ENCODE data around the gene CFAP65.

The CFAP65 gene

DNA sequence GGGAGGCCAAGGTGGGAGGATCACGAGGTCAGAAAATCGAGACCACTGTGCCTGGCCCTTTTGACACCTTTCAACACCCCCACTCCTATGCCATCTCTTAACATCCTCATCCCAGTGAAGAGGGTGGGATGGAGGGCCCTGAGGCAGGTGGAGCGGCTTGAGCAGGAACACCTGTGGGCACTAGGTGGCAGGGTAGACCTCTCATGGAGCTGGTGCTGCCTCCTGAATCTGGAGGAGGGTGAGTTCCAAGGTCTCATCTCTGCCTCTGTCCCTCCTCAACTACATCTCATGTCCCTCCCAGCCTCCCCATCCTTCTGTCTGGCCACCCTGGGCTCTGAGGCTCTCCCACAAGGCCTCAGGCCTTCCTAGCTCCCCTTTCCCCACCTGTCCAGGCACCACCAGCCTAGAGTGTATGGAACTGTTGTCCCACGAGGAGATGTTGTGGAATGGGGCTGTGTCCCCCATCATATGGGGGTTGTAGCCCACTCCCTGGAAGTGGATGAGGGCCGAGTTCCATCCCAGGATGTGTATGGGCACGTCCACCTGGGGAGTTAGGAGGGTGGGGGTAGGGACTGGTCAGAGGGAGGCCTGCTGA, 31.1 kb downstream of the CFAP65 start:
- DNase-seq: no peak

DNA sequence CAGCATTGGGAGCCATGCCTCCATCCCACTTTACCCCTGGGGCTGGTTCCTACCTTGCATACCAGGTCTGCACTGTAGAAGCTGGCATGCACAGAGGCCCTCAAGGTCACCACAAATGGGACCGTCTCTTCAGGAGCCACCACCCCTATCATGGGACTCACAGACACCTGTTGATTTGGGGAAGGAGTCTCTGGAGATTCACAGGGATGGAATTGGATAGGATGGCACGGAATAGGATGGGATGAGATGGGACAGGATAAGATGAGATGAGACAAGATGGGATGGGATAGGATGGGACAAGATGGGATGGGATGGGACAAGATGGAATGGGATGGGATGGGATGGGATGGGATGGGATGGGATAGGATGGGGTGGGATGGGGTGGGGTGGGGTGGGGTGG, 32.0 kb downstream of the CFAP65 start:
- DNase-seq: no peak

DNA sequence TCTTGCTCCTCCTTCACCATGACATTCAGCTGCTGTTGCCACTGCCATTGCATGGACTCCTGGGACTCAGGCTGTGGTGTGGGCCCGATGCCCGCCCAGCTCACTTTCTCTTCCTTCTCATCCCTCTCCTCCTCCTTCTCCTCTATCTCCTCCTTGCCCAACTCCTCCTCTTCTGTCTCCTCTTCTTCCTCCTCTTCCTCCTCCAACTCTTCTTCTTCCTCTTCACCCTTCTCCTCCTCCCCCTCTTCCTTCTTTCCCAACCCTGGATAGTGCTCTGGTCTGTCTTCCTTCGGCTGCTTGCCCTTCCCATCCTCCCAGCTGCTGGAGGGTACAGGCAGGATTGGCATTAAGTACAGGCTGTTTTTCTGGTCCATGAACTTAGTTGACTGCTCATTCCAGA, 37.3 kb downstream of the CFAP65 start:
- DNase-seq: no peak

DNA sequence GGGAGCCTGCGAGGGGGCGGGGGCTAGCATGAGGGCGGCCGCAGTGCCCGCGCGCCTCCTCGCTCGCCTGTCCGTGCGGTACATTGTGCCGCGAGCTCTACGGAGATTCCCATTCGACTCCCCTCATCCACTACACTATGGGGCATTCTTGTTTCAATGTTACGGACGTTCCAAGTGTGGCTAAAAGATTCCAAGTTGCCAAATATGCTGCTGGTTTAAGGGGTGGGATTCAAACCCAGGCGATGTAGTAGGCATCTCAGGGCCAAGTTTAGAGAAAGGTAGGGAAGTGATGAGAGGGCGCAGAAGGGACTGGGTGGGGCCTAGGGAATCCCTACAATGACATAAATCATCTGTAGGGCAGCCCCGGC, 38.1 kb downstream of the CFAP65 start:
- no peak for DNase-seq

DNA sequence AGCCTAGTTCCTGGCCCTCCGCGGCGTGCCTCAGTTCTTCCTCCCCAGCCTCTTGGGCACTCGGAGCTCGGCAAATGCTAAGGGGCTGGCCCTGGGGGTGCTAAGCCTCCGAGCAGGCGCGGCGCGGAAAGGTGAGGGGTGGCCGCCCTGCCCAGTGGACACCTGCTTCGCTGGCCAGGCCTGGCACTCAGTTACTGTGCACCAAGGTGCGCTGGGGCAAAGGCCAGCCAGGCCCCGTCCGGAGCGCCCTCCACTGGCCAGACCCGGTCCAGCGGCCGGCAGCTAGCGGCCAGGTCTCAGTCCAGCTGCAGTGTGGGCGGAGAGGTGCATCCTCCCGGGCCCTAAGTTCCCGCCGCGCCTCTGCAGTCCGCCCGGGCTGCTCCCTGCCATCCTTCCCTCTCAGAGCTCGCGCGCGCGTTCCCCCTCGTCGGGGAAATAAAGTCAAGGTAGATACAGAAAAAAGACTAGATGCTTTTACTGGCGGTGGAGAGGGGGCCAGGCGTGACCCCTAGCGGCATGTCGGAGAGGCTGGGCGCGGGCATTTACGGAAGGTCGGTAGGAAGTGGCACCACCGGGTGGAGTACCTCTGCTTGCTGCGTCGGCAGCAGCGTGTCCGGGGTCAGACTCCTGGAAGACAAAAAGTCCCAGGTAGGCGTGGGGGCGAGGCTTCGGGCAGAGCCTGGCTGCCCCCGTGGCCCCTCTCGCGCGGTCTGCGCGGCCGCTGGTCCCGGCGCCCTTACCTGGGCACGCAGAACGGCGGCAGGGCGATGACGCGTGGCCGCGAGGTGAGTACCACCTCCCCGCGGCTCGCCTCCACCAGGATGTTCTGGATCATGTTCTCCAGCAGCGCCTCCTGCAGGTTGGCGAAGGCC, 38.7 kb downstream of the CFAP65 start:
- no peak for DNase-seq

DNA sequence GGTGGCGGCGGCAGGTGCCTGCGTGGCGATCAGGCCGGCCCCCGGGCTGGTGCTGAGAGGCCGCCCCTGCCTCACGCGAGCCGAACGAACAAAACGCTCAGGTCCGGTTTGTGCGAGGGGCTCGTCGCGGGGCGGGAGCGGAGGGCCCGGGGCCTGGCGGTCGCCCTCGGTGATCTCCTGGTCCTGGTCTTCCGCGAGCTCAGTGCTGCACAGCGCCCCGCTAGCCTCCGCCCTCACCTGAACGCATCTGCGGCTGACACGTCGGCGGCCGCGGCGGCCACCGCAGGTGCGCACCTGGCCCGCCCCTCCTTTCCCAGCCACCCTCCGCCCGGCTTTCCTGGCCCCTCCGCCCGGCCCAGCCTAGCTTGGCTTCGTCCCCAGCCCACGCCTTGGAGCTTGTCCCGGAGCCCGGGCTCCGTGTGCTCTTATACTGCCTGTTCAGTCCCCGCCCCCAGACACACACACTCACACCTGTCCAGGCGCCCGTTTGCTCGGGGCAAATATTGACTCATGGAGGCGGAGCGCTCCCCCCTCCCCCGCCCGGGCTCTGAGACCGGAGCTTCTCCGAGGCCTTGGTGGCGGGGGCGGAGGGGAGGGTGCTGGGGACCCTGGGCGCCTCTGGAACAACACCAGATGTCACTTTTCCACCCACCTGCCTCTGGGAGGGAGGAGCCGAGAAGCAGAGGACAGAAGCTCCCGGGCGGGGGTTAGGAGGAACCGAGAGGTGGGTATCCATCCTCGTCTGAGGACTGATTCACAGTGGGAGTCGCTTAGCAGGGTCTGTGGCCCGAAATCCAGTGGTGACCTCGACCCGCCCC, 39.5 kb downstream of the CFAP65 start:
- DNase-seq: no peak

DNA sequence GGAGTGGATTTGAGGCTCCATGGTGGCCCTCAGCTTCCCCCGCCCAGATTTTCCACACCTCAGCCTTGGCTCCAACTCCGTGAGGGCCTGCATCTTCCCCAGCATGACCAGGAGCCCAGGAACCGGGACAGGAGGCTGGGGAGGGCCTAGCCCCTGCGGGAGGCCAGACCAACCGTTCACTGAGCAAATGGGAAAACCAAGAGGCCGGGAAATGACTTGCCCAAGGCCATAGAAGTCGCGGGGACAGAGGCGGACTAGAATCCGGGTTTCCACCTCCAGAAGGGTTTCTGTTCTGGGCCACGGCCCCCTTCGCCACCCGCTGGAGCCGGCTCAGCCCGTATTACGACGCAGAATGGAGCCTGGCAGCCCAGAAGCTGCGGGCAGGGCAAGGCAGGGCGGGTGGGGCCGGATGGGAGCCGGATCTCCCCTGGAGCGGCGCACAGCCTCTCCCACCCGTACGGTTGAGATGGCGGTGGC, 40.2 kb downstream of the CFAP65 start:
- no peak for DNase-seq

DNA sequence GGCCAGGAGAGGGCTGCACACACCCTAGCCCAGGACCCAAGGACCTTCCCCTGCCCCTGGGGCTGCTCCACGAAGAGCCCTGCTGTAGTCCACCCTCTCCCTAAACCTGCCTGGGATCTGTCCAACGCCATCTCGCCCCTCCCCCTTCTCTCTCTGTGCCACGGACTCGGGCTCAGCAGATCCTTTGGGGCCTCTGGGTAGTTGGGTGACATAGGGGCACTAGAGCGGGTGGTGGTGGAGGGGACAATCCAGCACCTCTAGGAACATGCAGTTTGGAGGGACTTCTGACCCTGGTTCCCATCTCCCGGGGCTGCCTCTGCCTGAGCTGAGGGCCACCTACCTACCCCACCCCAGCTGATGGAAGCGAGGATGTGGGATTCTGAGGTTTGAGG, 40.8 kb downstream of the CFAP65 start:
- no peak for DNase-seq

DNA sequence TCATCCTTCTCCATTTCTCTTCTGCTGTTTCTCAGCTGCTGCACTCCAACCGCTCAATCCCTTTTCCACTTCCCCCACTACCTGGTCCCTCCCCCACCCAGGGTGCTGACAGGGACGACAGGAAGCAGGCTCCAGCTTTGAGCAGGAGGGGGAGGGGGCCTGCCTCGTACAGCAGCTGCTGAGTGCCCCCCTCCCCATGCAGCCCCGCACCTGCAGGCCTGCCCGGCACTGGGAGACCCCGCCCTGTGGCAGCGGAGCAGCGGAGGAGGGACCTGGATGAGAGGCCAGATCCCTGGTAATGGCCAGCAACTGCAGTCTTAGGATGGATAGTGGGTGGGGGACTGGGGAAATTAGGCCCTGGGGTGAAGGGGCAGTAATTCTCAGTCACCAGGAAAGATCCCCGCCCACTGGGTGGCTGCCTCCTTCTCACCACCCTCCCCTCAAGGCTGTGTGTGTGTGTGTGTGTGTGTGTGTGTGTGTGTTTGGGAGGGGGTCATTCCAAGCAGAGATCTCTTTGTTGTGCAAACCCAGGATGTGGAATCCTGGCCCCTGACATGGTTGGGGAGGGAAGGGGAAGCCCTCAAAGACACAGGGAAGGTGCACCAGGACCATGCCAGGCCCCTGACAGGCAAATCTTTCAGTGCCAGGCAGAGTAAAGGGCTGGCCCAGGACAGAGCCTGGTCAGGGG, 41.3 kb downstream of the CFAP65 start:
- DNase-seq: no peak

DNA sequence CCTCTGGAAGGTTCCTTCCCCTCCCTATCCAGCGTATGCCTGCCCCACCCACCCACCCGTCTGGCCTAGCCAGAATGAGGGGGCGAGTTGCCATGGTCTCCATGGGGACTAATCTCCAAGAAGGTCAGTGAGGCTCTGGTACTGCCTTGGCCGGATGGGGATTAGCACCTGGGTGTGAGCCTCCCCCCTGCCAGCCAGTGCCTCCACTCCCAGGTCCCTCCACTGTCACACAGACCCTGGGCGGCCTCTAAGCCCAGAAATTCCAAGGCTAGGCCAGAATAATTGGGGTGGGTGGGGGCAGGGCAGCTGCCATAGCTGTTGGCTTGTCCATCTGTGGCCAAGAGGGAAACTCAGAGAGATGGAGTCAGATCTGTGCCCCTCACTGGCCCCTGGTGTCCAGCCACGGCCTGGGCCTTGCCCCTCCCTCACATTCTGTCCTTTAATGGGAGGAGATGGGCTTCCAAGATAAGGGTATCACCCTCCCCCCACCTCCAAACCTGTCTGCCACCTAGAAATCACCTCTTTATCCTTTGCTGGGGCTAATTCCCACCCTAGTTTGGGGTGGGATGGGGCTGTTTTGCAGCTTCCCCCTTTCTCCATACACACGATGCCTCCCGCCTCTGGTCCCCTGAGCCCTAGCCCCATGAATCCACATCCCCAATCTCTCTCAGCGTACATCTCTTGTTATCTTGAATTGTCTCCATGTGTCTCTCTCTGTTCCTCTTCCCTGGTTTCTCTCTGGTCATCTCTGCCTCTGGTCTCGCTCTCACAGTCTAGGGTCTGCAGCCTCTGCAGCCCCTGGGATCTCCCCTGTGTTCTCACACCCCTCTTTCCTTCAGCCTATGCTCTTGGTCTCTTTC, 42.1 kb downstream of the CFAP65 start:
- DNase-seq: no peak

DNA sequence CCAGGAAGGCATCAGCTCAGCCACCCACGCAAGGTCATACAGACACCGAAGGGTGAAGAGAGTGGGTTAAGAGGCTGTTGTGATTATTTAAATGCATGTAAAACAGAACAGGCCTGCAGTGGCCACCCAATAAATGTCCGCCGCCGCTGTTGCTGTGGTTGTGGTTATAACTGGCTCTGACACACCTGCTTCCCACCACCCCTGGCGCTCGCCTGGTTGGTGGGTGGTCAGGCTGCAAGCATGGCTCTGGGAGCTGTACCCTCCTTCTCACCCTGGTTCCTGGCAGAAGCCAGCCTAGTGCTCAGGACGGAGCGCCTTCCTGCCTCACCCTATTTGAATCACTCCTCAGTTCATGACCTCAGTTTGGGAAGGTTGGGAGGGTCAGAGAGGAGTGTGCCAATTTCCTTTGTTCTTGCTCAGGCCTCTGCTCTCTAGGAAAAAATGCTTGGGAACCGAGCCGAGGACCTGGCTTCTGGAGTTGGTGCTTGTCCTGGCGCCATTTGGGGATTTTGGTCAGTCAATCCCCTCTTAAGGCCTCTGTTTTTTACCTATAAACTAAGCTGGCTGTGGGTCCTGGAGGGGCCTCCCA, 42.8 kb downstream of the CFAP65 start:
- DNase-seq: no peak

DNA sequence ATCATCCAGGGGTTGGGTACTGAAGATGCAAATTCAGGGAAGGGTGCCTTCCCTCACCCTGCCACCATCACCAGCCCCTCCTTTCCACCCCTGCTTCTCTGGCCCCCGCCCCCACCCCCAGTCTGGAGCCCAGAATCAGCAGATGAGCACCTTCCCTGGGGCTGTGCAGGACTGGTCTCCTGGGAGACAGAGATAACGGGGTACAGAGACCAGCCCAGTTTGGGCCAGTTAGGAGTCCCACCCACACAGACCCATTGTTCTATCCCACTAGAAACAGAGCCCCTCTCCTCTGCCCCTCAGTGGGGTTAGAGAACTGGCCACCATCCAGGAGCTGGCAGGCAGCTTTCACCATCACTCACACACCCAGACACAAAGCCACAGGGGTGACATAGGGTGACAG, 43.6 kb downstream of the CFAP65 start:
- no peak for DNase-seq

DNA sequence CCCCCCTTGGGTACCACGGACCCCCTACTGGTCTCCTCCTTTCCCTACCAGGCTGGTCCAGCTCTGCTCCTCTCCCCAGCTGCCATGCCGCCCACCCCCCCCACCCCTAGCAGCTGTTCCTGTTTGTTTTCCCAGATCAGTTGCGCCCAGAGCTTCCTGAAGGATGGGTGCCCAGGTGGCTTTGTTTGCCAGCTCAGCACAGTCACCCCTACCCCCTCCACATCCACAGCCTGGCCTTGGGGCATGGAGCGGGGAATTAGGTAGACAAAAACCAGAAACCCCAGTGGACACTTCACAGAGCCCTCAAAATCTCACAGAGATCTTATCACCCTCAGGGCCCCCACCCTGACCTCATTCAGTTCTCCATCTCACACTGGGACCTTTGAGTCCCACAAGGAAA, 44.4 kb downstream of the CFAP65 start:
- no peak for DNase-seq

DNA sequence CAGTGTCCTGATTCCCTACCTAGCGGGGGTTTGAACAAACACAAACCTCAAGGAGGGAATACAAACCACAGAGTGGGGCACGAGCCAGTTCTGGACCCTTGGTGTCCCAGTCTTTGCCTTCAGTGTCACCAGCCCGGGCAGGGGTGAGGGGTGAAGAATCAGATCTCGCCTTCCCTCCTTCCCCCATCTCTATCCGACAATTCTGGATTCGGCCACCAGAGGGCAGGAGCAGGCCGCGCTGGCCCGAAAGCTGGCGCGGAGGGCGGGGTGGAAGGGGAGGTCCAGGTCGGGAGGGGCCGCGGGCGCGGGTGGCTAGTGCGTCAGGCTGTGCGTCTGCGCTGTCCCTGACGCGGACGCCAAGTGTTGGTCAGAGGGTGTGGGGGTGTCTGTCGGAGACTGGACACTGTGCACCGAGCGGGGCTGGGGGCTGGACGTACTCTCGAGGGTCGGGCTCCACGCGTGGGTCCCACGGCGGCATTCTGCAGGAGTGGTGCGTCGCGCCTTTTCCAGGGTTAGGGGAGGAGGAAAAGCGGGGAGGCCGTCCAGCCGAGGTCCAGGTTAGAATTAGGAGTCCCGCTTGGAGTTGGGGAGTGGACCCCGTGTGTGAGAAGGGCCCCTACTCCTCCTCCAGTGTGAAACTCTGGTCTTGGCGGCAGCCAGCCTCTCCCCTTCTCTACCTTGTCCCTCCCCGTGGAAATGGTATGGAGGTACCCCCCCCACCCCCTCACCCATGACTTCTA, 45.2 kb downstream of the CFAP65 start:
- DNase-seq: peak; percentile 13

DNA sequence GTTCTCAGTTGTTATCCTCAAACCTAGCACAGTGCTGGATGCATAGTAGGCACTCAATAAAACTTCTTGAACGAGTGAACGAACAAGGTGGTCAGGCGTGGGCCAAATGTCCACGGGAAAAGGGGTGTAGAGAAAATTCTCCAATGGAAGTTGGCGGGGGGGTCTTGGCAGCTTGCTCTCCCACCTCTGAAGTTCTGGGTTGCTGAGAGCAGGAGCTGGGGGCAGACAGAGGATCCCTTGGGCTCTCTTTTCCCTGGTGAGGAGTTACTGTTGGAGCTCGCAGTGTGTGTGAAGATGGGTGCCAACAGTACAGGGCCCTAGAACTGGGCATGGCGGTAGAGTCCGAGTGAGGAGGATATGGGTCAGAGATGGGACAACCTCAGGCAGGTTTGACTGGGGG, 45.8 kb downstream of the CFAP65 start:
- DNase-seq: no peak

DNA sequence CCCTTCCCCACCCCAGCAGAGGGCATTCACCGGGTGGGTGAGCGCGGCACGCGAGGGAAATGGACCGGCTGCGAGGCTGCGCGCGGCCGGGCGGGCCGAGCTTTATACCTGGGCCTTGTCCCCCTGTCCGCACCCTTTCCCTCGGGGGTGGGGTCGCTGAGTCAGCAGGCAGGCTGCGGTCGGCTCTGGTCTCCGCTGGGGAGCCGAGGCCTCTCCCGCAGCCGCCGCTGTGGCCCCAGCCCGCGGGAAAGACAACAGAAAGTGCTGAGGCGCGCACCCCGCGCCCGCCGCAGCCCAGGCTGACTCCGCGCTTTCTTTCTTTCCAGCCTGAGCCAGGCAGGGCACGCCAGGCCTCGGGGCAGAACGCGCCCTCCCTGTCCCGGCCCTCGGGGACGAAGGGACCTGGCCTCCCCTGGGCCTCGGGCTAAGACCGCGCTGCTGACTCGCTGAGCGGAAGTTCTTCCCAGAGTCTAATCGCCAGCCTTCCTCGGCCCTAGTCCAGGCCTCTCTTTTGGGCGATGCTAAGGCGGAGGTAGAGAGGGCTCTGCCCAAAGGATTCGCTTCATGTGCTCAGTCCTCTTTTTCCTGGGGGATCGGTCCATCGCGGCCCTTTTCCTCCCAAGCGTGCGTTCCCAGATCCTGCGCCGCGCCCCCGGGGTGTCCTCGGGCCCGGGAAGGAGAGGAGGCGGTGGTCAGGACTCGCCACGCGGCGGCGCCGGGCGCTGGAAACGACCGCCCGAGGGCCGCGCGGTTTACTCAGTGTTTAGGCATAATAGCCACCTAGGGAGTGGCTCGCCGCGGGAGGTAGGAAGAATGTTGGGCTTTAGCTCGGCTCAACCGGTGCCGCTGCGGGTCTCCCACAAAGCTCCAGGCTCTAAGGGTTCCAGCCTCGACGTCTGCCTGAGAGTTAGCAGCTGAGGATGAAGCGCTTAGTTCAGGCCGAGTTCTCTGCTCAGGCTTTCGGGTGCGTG, 47.7 kb downstream of the CFAP65 start, which contains the start of gene CRYBA2:
Gene CRYBA2, minus strand, starts transcription at position 78 of the 971 bp plus-strand sequence. CDS start 246 bp downstream, outside the sequence.
- no peak for DNase-seq

DNA sequence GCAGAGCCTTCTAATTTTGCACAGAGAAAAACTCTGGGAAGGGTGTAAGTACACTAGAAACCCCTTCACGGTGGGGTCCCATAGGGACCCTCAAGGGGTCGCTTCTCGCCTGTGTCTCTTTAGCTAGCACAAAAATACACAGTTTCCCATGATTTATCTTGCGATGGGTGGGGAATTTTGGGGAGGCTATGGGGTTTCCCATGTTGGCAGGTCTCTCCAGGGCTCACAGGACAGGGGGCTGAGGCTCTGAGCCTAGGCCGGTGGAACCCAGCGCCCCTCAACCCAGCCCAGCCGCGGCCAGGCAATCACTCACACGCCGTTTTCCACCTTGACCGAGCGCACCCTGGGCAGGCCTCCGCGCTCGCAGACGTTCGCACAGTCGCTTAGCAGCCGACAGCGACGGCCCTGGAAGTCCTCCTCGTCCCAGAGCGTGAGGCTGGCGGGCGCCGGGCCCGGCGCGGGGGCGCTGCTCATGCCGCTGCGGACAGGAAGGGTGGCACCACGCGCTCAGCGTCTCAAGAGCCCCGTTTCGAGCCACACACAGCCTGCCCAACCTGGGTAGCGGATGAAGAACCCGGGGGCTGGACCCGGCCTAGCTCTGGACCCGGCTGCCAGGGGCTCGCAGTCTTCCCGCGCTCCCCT, 48.5 kb downstream of the CFAP65 start:
- DNase-seq: no peak

DNA sequence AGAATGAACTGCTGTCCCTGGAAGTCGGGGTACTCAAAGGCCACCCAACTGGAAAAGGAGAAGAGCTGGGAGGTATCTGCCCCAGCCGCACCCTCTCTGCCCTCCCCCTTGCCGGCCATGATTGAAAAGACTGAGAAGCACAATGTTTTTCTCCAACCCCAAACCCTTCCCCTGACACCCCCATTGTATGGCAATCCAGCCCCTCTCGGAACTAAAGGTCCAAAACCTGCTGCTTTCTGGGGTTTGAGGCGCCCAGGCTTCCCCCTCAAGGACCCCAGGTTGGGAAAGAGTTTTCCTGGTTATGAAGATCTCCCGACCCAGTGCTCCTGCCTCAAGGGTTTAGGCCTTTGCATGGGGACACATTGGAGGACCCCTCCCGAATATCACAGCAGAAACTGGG, 49.1 kb downstream of the CFAP65 start:
- DNase-seq: no peak

DNA sequence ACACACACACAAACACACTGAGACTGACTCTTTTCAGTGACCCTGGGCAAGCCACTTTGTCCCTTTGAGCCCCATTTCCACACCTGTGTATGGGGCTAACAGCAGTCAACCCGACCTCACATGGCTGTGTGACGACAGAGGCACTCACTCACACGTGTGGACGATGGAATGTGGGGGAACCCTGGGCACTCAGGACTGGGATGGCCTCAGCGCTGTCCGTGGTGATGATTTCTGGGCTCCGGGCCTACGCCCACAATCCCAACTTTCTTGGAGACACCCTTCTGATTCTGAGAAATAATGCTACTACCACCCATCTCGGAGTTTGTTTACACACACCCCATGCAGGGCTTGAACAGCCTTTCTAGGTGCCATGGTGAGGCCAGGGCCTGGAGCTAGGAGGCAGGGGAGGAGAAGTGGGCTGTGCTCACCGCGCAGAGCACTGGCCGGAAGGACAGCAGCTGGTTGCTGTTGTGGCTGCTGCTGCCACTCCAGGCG, 49.6 kb downstream of the CFAP65 start:
- no peak for DNase-seq
